Endothelial cell of umbilical vein (primary cell): Measurements from ENCODE around the gene POLR3C.

ENCODE experiments used
- EZH2 ChIP-seq: IDR thresholded peaks from 2 replicates; pipeline ENCODE4 v1.6.1; 2012; ENCODE audit warnings: borderline replicate concordance, low read depth, mild to moderate bottlenecking, moderate library complexity, low read length, inconsistent platforms; ENCODE audit not compliant: severe bottlenecking
- GATA2 ChIP-seq: IDR thresholded peaks from 2 replicates; pipeline ENCODE4 v1.7.0; 2011; ENCODE audit warnings: low read depth, mild to moderate bottlenecking, moderate library complexity, mixed read lengths, low read length; ENCODE audit not compliant: insufficient read length, insufficient read depth
- JUN ChIP-seq: IDR thresholded peaks from 2 replicates; pipeline ENCODE4 v1.6.1; 2011; ENCODE audit warnings: borderline replicate concordance, low read depth; ENCODE audit not compliant: insufficient read length, insufficient read depth
- POLR2A ChIP-seq: IDR thresholded peaks from 2 replicates; pipeline ENCODE4 v1.6.1; 2012; ENCODE audit warnings: low read depth, mild to moderate bottlenecking, control low read depth, low read length
- TF ChIP-seq, protein P1 (sequence below): IDR thresholded peaks from 2 replicates; pipeline ENCODE4 v1.6.1; 2011; ENCODE audit not compliant: insufficient read depth, insufficient read length
- TF ChIP-seq, protein P2 (sequence below), 2 donors: IDR thresholded peaks; 1 replicate in 1 of 2; 2 replicates in 1 of 2; pipeline ENCODE4 v1.5.1; 2011; ENCODE audit warnings: low read length in 2 of 2, mild to moderate bottlenecking in 2 of 2, moderate library complexity in 2 of 2, control low read depth in 1 of 2, inconsistent platforms in 1 of 2, low read depth in 1 of 2; ENCODE audit not compliant: insufficient read depth in 1 of 2; ENCODE audit errors: extremely low read depth in 1 of 2

DNA sequence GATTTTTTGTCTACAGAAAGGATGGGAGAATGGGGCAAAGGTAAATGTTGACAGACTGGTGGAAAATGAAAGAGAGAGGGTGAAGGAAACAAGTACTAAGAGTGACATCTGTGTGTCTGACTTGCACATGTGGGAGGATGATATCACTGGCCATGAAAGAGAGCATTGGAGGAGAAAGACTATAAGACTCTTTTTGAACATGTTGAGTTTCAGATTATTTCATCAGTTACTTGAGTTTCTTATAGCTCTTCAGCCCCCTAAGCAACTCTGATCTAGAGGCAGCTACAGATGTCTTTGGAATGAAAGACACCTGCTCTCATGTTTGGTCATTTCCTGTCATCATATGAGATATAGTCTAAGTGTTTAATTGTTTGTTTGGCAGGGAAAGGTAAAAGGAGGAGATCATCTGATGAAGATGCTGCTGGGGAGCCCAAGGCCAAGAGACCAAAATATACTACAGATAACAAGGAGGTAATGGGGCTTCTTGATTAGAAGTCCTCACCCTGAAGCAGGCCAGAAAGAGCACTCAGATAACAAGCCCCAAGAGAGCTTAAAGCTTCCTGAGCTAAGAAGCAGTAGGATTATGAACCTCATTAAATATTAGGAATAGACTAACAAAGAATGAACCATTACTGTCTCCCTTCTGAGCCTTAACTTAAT is 4.5 kb downstream of the POLR3C start:
- TF ChIP-seq, protein P1, sequence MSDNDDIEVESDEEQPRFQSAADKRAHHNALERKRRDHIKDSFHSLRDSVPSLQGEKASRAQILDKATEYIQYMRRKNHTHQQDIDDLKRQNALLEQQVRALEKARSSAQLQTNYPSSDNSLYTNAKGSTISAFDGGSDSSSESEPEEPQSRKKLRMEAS = no peak
- no peak for TF ChIP-seq GATA2
- TF ChIP-seq, protein P2, sequence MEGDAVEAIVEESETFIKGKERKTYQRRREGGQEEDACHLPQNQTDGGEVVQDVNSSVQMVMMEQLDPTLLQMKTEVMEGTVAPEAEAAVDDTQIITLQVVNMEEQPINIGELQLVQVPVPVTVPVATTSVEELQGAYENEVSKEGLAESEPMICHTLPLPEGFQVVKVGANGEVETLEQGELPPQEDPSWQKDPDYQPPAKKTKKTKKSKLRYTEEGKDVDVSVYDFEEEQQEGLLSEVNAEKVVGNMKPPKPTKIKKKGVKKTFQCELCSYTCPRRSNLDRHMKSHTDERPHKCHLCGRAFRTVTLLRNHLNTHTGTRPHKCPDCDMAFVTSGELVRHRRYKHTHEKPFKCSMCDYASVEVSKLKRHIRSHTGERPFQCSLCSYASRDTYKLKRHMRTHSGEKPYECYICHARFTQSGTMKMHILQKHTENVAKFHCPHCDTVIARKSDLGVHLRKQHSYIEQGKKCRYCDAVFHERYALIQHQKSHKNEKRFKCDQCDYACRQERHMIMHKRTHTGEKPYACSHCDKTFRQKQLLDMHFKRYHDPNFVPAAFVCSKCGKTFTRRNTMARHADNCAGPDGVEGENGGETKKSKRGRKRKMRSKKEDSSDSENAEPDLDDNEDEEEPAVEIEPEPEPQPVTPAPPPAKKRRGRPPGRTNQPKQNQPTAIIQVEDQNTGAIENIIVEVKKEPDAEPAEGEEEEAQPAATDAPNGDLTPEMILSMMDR (IDR thresholded peaks at IDR 0.05; ENCODE audit: extremely low read depth in 1 of 2, insufficient read depth in 1 of 2, low read depth in 1 of 2, low read length in 2 of 2) = no peak
- no peak for TF ChIP-seq POLR2A
- no peak for TF ChIP-seq JUN
- no peak for TF ChIP-seq EZH2
